Ramos (cell line): ENCODE results near the gene TTC17.
"Not testable (repeated sequence)": the region's sequence is repeated elsewhere in the genome, so short reads cannot be mapped to it uniquely, and the experiment has no call there.

Source experiments
- in situ Hi-C: fragments of 300-500 bp; cut with MboI; formaldehyde crosslinking; loops from one replicate; pipeline ENCODE4 v1.14.3; 2022; ENCODE audit warnings: low sequenced_read_pairs; ENCODE audit not compliant: unreplicated experiment

TTC17 gene

DNA sequence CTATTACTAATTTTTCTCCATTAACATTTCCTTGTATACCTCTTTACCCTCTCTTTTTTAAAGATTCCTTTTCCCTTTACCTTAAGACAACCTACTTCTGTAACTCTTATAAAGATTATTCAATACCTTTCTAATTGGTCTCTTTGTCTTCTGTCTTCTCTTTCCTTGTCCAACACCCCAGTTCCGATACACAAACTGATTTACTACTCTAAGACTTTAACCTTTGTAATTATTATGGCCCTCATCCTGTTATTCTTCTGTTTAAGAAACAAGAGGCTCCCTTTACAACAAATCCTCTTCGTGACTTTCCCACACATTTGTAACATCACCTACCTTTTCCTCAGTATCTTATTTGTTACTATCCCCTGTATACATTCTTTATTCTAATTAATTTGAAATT, 81.8 kb downstream of the TTC17 start:
- in situ Hi-C loops: no loop called here

DNA sequence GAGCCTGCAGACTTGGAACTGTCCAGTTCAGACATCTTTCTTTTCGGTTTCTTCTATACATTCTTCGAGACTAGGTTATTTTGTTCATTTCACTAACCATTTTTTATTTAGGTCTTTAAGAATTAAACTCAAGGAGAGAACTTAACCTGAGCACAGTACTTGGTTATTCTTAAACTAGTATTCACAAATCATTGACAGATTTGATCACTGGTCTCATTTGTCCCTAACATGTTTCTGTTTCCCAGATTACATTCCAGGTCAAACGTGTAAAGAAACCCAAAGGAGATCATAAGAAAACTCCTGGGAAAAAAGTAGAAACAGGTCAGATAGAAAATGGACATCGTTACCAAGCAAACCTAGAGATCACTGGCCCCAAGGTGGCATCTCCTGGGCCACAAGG, 85.1 kb downstream of the TTC17 start:
- in situ Hi-C loops: no loop called here

DNA sequence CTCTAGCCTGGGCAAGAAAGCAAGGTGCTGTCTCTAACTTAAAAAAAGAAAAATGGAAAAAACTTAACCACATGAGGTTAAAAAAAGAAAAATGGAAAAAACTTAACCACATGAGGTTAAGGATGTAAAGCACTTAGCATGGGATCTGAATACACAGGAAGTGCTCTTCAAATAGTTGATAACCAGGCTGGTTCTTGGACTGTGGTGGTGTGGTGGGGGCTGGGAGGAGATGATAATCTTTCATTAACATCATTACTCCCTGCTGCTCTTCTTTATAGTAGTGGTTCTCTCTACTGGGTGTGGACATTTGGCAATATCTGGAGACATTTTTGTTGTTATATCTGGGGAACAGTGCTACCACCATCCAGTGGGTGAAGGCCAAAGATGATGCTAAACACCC, 88.4 kb downstream of the TTC17 start:
- in situ Hi-C loops: no loop called here

DNA sequence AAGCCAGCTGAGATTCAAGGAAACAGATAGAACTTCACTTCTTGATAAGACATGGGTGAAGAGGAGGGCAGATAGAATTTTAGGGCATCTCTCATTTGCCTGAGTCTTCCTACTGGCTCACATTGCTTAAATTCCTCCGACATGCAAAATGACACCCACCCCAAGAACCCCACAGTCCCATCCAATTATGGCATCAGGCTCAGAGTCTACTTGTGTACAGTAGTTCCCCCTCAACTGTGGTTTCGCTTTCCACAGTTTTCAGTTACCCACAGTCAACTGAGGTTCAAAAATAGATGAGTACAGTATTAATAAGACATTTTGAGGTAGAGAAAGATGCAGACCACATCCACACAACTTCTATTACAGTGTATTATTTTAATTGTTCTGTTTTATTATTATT, 99.8 kb downstream of the TTC17 start:
- in situ Hi-C loops: no loop called here

DNA sequence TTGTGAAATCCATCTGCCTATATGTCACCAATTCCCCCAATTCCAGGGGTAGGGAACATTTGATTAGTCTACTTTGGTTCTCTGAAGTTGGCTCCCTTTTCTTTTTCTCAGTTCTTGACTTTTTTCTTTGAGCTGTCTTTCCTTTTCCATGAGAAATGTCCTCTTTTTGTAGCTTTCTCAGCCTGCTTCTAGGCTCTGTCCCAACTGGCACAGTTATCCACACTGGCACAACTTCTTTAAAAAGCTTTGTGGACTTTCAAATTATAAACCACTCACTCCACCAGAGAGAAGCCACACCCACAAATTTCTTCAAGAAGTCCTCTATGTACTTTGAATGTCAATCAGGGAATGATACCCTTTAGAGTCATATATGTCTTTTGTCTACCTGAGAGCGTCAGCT, 100.5 kb downstream of the TTC17 start:
- in situ Hi-C loops: no loop called here

DNA sequence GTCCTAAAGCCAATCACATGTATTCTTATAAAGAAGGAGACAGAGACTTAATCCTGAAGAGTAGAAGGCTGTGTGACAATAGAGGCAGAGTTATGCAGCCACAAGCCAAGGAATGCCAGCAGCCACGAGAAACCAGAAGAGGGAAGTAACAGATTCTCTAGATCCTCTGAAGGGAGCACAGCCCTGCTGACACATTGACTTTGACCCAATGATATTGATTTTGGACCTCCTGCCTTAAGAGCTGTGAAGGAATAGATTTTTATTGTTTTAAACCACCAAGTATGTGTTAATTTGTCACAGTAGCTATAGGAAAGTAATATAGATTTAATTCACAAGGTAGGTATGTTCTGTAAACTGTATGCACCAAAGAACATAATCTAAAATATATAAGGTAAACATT, 103.6 kb downstream of the TTC17 start:
- in situ Hi-C loops: no loop called here

DNA sequence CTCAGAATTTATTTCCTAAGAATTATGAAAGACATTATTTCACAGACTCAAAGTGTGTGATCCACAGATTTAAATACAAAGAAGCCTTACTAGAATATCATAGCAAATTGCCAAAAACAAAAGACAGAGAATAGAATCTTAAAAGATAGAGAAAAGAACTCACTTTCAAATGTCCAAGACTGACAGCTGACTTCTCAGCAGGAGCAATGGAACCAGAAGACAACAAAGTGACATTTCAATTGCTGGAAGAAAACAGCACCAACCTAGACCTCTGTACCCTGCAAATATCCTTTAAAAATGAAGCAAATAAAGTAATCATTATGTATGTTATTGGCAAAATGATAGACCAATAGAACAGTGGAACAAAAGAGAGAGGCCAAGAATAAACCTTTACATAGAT, 109.2 kb downstream of the TTC17 start:
- in situ Hi-C loops: no loop called here

DNA sequence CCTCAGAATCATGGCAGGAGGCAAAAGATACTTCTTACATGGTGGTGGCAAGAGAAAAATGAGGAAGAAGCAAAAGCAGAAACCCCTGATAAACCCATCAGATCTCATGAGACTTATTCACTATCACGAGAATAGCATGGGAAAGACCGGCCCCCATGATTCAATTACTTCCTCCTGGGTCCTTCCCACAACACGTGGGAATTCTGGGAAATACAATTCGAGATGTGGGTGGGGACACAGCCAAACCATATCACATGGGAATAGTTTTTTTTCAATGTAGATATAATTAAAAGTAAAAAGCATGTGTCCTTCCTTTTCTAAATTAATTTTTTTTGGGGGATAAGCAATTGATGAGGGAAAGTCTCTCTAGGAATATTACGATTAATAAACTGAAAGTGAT, 118.8 kb downstream of the TTC17 start:
- in situ Hi-C loops: not testable (repeated sequence)

DNA sequence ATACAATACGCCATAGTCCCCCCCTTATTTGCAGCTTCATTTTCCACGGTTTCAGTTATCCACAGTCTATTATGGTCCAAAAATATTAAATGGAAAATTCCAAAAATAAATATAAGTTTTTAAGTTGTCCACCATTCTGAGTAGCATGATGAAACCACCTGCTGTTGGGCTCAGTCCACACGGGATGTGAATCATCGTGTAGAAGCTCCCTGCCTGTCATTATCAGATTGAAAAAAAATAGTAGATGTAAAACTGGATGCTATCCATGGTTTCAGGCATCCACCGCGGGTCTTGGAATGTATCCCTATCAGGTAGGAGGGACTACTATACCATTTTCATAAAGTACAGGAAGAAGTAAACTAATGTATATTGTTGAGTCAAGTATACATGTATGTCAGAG, 127.4 kb downstream of the TTC17 start:
- in situ Hi-C loops: no loop called here

DNA sequence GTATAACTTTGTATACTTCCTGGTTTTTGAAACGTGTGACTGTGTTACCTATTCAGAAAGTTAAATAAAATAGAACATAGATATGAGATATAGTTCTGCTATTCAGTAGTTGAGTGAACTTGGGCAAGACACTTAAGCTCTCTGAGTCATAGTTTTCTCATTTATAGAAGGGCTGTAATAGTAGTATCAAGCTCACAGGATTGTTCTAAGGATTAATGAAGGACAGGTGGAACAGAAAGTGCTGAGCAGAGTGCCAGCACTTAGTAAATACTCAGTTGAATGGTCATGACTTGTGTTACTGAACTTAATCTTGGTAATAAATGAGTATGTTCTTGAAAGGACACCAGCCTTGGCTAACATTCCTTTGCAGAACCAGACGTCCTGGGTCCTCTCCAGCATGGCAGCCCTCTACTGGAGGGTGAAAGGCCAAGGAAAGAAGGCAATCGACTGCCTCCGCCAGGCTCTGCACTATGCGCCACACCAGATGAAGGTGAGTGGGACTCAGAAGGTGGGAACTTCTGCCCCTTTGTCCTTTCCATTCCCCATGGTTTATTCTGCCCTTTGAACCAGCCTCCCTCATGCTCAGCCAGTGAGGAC, 131.2 kb downstream of the TTC17 start:
- in situ Hi-C loops: no loop called here

DNA sequence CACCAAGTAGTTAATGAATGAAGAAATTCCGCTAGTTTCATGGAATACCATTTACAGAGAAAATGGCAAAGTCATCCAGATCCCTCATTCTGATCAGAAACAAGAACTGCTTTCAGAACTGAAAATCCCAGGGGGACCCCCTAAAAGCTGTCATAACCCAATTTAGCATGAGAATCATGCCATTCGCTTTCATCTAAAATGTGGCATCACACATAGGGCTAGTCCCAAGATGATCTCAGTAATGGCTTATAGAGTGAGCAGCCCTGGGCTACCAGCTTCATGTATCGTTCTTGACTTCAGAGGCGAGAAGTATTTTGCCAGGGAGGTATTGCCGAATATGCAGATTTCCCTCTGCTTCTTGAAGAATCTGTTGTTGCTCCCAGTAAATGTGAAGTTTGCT, 134.0 kb downstream of the TTC17 start:
- in situ Hi-C loops: no loop called here

DNA sequence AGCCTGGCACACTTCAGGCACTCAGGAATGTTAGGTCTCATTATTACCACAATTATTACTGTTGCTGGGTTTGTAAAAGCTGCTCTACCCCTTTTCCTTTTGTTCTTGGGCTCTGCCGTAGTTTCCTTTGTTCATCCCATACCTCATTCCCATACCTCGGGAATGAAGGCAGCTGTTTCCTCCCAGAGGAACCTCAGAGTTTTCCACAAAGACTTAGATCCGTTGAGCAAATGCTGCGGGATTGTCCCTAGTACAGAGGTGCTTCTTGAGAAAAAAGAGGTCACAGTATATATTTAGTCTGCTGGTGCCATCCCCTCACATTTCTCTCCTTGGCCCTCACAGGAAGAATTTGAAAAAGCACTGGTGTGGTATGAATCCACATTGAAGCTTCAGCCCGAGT, 134.7 kb downstream of the TTC17 start:
- in situ Hi-C loops: no loop called here

DNA sequence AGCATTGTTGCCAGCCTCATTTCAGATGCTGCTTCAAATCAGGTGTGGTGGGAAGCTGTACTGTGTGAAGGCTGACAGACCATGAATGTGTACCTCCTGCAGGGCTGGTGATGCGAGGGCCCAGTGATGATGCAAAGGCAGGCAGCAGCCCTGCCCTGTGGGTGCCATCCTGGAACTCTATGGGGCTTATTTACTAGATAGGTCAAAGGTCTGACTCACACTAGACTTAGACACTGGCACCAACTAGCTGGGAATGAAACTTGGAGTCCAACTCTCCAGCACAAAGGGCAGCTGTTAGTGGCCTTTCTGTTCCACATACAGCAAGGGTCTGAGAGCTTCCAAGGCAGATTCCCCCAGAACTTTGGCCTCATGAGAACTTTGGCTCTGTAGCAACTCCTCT, 138.4 kb downstream of the TTC17 start:
- in situ Hi-C loops: no loop called here

DNA sequence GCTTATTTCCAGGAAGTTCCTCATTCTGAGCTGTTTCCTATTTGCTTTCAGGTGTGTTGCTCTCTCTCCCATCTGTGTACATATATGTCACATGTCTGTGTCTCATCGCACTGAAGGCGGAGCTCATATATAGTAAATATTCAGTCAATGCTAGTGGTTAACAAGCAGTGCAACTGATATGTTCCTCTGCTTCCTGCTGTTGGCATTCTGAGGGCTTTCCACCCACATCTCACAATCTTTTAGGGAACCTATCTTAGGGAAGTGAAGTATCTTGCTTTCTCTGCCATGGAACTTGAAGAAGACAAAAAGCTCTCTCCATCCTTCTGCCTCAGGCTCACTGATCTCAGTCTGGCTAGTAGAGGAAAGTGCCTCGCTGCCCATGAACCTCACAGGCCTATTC, 139.8 kb downstream of the TTC17 start:
- in situ Hi-C loops: no loop called here

DNA sequence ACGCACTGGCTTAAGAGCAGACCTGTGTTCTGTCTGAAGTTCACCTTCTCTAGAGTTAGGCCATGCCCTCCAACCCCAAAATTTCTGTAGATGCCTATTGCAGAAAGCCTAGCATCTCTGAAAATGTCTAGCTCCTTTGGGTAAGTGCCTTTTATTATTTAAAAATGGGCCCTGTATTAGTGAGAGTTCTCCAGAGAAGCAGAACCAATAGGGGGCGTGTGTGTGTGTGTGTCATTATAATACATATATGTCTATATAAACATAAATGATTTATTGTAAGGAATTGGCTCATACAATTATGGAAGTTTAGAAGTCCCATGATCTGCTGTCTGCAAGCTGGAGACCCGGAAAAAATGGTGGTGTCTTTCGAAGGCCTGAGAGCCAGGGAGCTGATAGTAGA, 144.7 kb downstream of the TTC17 start:
- in situ Hi-C loops: no loop called here

DNA sequence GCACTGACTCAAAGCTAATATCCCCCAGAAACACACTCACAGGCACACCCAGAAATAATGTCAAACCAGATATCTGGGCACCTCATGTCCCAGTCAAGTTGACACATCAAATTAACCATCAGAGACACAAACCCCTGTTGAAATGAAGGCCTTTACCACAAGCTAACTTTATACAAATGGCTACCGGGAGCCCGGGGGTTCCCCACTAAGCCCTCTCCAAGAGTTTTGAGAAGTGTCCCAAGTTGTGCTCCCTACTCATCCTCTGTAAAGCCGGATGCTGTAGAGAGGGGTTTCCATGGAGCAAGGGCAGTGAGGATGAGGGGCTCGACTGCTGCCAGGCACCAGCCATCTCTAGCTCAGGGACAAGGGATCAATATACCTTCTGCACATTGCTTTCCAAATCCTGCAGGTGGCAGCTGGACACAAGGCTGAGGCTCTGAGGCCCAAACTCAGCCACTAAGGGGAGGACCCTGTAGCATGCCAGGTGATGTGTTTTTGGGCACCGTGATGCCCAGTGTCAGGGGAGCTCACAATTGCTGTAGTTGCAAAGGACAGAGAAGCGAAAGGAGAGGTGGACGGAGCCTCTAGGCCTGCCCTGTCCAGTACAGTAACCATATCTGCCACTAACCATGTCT, 145.7 kb downstream of the TTC17 start:
- in situ Hi-C loops: no loop called here

DNA sequence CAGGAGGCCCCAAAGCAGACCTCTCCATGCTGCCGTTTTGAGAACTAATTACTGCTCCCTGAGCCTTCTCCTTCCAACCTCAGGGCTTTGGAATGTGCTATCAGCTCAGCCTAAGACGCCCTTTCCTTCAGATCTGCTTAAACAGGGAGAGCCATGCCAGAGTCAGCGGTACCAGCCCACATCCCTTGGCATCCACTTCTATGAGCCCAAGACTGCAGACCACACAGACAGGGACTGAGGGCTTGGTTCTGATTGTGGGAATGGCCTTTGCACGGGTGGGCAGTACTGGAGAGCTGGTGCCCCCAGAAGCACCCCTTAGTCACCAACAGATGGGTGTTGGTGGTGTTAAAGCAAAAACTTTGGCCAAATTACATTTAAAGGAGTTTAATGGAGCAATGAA, 146.5 kb downstream of the TTC17 start:
- in situ Hi-C loops: no loop called here

DNA sequence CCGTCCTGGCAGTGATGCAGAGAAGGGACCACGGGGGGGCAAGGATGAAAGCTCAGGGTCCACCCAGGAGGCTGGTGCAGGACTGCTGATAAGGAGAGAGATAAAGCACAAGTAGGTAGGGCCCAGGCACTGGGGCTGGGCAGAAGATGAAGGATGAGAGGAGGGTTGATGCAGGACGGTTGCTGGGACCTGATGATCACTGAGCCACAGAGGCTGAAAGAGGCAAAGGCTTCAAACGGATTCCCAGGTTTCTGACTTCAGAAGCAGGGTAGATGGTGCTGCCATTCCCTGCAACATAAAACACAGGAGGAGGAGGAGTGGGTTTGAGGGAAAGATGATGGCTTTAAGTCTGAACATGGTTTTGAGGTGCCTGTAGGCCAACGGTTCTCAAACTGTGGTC, 148.5 kb downstream of the TTC17 start:
- in situ Hi-C loops: no loop called here

DNA sequence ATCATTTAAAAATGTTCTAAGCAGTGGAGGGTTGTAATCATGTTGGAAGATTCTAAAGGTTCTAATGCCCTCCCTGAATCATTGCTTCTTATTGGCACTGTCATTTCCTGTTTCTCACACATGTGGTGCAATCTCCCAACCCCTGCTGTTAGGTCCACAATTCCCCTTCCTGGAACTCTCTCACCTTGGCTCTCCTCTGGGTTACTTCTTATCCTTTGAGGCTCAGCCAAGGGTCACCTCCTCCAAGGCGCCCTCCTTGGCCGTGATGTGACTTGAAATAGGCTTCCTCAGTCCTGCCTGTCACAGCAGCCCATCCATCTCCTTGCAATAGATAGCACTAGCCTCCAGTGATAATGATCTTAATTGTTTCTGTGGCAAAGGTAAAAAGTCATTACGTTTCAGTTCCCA, 149.8 kb downstream of the TTC17 start:
- in situ Hi-C loops: no loop called here

DNA sequence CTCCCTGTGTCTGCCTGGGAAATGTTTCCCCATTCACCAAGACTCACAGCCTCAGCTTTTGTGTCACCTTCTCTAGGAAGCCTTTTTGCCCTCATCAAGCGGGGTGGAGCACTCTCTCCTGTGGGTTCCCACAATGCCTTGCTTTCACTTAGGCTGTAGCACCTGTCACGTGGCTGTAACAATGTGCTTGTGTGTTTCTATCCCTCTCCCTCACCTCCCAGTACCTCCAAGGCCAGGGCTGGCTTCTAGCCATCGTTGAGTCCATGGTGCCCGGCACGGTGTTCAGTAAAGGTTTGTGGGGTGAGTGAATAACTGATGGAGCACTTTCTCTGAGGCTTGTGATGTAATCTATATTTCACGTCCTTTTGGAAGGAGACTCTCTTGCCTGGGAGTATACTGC, 153.2 kb downstream of the TTC17 start:
- in situ Hi-C loops: no loop called here

DNA sequence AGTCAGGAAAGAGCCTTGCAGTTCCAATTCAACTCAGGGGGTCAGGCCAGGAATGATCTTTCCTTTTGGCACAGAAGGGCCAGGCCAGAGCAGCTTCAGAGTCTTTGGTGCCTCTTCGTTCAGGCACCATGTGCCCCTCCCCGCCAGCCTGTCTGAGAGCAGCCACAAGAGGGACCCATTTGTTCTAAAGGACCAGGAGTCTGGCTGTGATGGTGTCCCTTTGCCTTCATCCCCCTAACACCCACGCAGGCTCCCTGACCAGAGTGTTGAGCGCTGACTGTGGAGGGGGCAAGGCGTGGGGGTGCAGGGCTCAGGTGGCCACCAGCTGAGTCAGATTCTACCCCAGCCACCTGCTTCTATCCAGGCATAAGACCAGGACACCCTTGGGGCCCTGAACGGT, 156.4 kb downstream of the TTC17 start:
- in situ Hi-C loops: no loop called here

DNA sequence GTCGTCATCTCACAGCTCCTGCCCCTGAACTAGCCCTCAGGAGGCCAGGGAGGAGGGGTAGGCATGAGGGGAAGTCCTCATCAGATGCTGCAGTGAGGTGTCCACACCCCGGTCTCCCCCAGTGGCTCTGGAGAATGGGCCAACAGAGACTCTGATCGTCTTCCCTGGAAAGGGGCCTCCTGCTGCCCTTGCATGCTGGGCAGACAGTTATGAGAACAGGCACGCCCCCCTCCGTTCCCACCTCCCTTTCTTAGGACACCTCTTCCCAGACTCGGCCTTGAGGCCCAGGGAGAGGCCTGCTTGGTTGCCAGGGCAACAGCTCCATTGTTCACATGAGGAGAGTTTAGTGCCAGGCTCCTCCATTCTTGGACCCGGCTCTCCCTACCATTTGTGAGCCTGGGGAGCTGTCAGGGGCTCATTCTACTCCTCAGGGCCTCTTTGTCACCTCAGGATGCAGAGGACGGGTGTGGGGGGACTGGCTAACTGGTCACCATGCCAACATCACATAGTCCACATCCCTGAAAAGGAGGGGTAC, 157.7 kb downstream of the TTC17 start:
- in situ Hi-C loops: no loop called here
